Neural progenitor cell (in vitro differentiated cells): ENCODE results near the gene PARP6. TPM values are rescaled to one million over a fixed set of nuclear protein-coding genes. Genes with fewer than 3 reads are reported as not detected.

Source experiments
- DNase-seq: peaks from one replicate; pipeline ENCODE4 v3.0.0-alpha.2; 2016; ENCODE audit warnings: low spot score
- H2AFZ ChIP-seq: fragments of 200-600 bp; sonication (generic); replicated peaks from 2 replicates; pipeline ENCODE4 v1.6.1; 2016; ENCODE audit warnings: antibody characterized with exemption
- H3F3A ChIP-seq: fragments of 200-600 bp; sonication (generic); 2 replicates; pipeline ENCODE4 v1.6.1; 2016; ENCODE audit warnings: antibody characterized with exemption, low read depth
- H3K27ac ChIP-seq: fragments of 200-600 bp; sonication (generic); 2 replicates; pipeline ENCODE4 v1.5.1; 2016; ENCODE audit warnings: mild to moderate bottlenecking
- H3K27me3 ChIP-seq: fragments of 200-600 bp; sonication (generic); 2 replicates; pipeline ENCODE4 v1.6.1; 2016; ENCODE audit warnings: mild to moderate bottlenecking, moderate library complexity
- H3K36me3 ChIP-seq: fragments of 200-600 bp; sonication (generic); 2 replicates; pipeline ENCODE4 v1.5.1; 2016
- H3K4me1 ChIP-seq: fragments of 200-600 bp; sonication (generic); 2 replicates; pipeline ENCODE4 v1.6.1; 2016; ENCODE audit warnings: mixed run types
- H3K4me2 ChIP-seq: fragments of 200-600 bp; sonication (generic); 2 replicates; pipeline ENCODE4 v1.6.1; 2016
- H3K4me3 ChIP-seq: fragments of 200-600 bp; sonication (generic); 2 replicates; pipeline ENCODE4 v1.5.1; 2016
- H3K79me2 ChIP-seq: fragments of 200-600 bp; sonication (generic); 2 replicates; pipeline ENCODE4 v1.6.1; 2016; ENCODE audit warnings: low read depth
- H3K9ac ChIP-seq: fragments of 200-600 bp; sonication (generic); 2 replicates; pipeline ENCODE4 v1.6.1; 2016
- H3K9me3 ChIP-seq: fragments of 200-600 bp; sonication (generic); 2 replicates; pipeline ENCODE4 v1.5.1; 2016; ENCODE audit warnings: low read depth
- H4K20me1 ChIP-seq: fragments of 200-600 bp; sonication (generic); 2 replicates; pipeline ENCODE4 v1.6.1; 2016; ENCODE audit warnings: low read depth
- H3K27ac Mint-ChIP-seq: 3 replicates; pipeline ENCODE4 v1.8.0; 2021; ENCODE audit warnings: mixed read lengths
- H3K27me3 Mint-ChIP-seq: 2 replicates; pipeline ENCODE4 v1.8.0; 2022; ENCODE audit warnings: low read depth, mild to moderate bottlenecking, inconsistent platforms, moderate library complexity, mixed read lengths; ENCODE audit not compliant: insufficient read depth
- H3K36me3 Mint-ChIP-seq: 3 replicates; pipeline ENCODE4 v1.8.0; 2021; ENCODE audit warnings: mixed read lengths
- H3K4me1 Mint-ChIP-seq: 3 replicates; pipeline ENCODE4 v1.8.0; 2021; ENCODE audit warnings: mixed read lengths
- H3K4me3 Mint-ChIP-seq: 3 replicates; pipeline ENCODE4 v1.8.0; 2021; ENCODE audit warnings: mild to moderate bottlenecking, moderate library complexity, mixed read lengths
- H3K9me3 Mint-ChIP-seq: 3 replicates; pipeline ENCODE4 v1.8.0; 2020; ENCODE audit warnings: mixed read lengths
- CTCF ChIP-seq: fragments of 200-600 bp; sonication (generic); IDR thresholded peaks from 2 replicates; pipeline ENCODE4 v1.5.1; 2017; ENCODE audit warnings: antibody characterized with exemption, mild to moderate bottlenecking
- EZH2 ChIP-seq: fragments of 200-600 bp; sonication (generic); IDR thresholded peaks from 2 replicates; pipeline ENCODE4 v1.6.1; 2017; ENCODE audit warnings: antibody characterized with exemption, mild to moderate bottlenecking, moderate library complexity
- EZH2phosphoT487 ChIP-seq: fragments of 200-600 bp; sonication (generic); IDR thresholded peaks from 2 replicates; pipeline ENCODE4 v1.6.1; 2017; ENCODE audit warnings: antibody characterized with exemption
- total RNA-seq: library from RNA; depleted of rRNA; stranded (reverse); fragments of >200 nt; gene quantifications from 2 replicates; pipeline ENCODE4 v1.2.3, GENCODE V29; 2015; ENCODE audit warnings: low replicate concordance

Gene PARP6
- total RNA-seq, 1 donor from 2014 or later: 38.6 TPM

GRCh38 chr15:72302955-72303354, 30.6 kb upstream of the PARP6 start:
- no peaks in the 10 kb centered on the region for H3K36me3 Mint-ChIP-seq
- no peak overlapping the region for H3K4me3 Mint-ChIP-seq
- no peak overlapping the region for H3K27ac Mint-ChIP-seq
- H3K4me1 Mint-ChIP-seq: peaks cover 19% of the 10 kb centered on the region
- H3K4me1 ChIP-seq: no peaks in the 10 kb centered on the region
- H3K36me3 ChIP-seq: no peaks in the 10 kb centered on the region
- H3K27ac ChIP-seq: no peak overlapping the region
- no peak overlapping the region for H3K4me2 ChIP-seq
- no peaks in the 10 kb centered on the region for H3K9me3 ChIP-seq
- peaks cover 18% of the 10 kb centered on the region for H3K27me3 Mint-ChIP-seq
- no peak overlapping the region for H3K9ac ChIP-seq
- H2AFZ ChIP-seq: no peak overlapping the region
- H4K20me1 ChIP-seq: no peaks in the 10 kb centered on the region
- no peak overlapping the region for H3K4me3 ChIP-seq
- TF ChIP-seq CTCF: no peak
- TF ChIP-seq EZH2phosphoT487: no peak
- TF ChIP-seq EZH2: no peak
- H3K79me2 ChIP-seq: no peaks in the 10 kb centered on the region
- no peaks in the 10 kb centered on the region for H3K9me3 Mint-ChIP-seq
- peaks cover 61% of the 10 kb centered on the region for H3K27me3 ChIP-seq
- DNase-seq: no peak
- H3F3A ChIP-seq: no peaks in the 10 kb centered on the region

- Mint-ChIP-seq H3K9me3 (no peaks in the 10 kb centered on the region), H3K27me3 (peaks cover 22% of the 10 kb centered on the region), H3K36me3 (no peaks in the 10 kb centered on the region), H3K27ac (no peak overlapping the region), H3K4me1 (no peaks in the 10 kb centered on the region), H3K4me3 (no peak overlapping the region)
- no peak for TF ChIP-seq CTCF
- no peak for TF ChIP-seq EZH2
- TF ChIP-seq EZH2phosphoT487: no peak
- Histone ChIP-seq H3K9ac (no peak overlapping the region), H2AFZ (no peak overlapping the region), H3K79me2 (no peaks in the 10 kb centered on the region), H3K4me1 (no peaks in the 10 kb centered on the region), H3K27ac (no peak overlapping the region), H3K27me3 (peaks cover 56% of the 10 kb centered on the region), H4K20me1 (no peaks in the 10 kb centered on the region), H3K36me3 (no peaks in the 10 kb centered on the region), H3K4me3 (no peak overlapping the region), H3K4me2 (no peak overlapping the region), H3F3A (peaks cover 5% of the 10 kb centered on the region), H3K9me3 (no peaks in the 10 kb centered on the region)
- no peak for DNase-seq
Observed at GRCh38 chr15:72289597-72290325, 17.4 kb upstream of the PARP6 start.

GRCh38 chr15:72288796-72289596, 16.6 kb upstream of the PARP6 start:
- DNase-seq: no peak
- no peaks in the 10 kb centered on the region for H3K4me1 ChIP-seq
- TF ChIP-seq CTCF (no peak), EZH2 (no peak)
- no peak overlapping the region for H3K9ac ChIP-seq
- H3K27ac Mint-ChIP-seq: no peak overlapping the region
- peaks cover 5% of the 10 kb centered on the region for H3F3A ChIP-seq
- H3K36me3 Mint-ChIP-seq: no peaks in the 10 kb centered on the region
- no peaks in the 10 kb centered on the region for H3K9me3 ChIP-seq
- H3K79me2 ChIP-seq: no peaks in the 10 kb centered on the region
- H3K4me1 Mint-ChIP-seq: no peaks in the 10 kb centered on the region
- H2AFZ ChIP-seq: no peak overlapping the region
- H4K20me1 ChIP-seq: no peaks in the 10 kb centered on the region
- no peak overlapping the region for H3K27ac ChIP-seq
- H3K4me2 ChIP-seq: no peak overlapping the region
- H3K9me3 Mint-ChIP-seq: no peaks in the 10 kb centered on the region
- H3K36me3 ChIP-seq: no peaks in the 10 kb centered on the region
- peaks cover 19% of the 10 kb centered on the region for H3K27me3 Mint-ChIP-seq
- no peak overlapping the region for H3K4me3 ChIP-seq
- H3K27me3 ChIP-seq: peaks cover 50% of the 10 kb centered on the region
- no peak overlapping the region for H3K4me3 Mint-ChIP-seq
